ENCODE results near the gene ATP6V1C2.
A peak's percentile ranks its signal among the peaks of the same experiment; 100 is the strongest.
"Not testable (repeated sequence)": the region's sequence is repeated elsewhere in the genome, so short reads cannot be mapped to it uniquely, and the experiment has no call there.

Gene ATP6V1C2

DNA sequence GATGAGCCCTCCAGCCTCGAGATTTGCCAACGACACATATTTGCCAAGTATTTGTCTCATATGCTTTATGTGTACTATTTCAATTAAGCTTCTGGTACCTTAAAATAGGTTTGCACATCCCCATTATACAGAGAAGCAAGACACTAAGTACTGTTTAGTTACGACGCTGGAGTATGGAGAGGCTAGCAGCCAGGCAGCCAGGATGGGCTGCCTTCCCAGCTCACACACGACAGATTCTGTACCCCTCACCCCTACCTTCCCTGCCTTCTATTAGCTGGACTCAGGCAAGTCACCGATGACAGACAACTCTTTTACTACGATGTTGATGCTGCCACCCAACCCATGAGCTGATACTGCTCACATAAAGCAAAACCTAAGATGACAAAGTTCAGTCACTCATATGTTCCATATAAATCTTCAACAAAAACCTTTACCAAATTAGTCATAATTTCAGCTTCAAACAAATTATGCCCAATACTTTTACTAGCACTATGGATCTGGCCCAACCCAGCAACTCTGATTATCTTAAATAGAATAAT is 74.1 kb downstream of the ATP6V1C2 start:
- TF ChIP-seq, protein P1, sequence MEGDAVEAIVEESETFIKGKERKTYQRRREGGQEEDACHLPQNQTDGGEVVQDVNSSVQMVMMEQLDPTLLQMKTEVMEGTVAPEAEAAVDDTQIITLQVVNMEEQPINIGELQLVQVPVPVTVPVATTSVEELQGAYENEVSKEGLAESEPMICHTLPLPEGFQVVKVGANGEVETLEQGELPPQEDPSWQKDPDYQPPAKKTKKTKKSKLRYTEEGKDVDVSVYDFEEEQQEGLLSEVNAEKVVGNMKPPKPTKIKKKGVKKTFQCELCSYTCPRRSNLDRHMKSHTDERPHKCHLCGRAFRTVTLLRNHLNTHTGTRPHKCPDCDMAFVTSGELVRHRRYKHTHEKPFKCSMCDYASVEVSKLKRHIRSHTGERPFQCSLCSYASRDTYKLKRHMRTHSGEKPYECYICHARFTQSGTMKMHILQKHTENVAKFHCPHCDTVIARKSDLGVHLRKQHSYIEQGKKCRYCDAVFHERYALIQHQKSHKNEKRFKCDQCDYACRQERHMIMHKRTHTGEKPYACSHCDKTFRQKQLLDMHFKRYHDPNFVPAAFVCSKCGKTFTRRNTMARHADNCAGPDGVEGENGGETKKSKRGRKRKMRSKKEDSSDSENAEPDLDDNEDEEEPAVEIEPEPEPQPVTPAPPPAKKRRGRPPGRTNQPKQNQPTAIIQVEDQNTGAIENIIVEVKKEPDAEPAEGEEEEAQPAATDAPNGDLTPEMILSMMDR (conservative IDR thresholded peaks at IDR 0.05; ENCODE audit: low read depth, low read length), result no peak
- DNase-seq (ENCODE audit: low read depth), result no peak
- no peak overlapping the region for H3K4me3 ChIP-seq (ENCODE audit: low read depth, low read length)

DNA sequence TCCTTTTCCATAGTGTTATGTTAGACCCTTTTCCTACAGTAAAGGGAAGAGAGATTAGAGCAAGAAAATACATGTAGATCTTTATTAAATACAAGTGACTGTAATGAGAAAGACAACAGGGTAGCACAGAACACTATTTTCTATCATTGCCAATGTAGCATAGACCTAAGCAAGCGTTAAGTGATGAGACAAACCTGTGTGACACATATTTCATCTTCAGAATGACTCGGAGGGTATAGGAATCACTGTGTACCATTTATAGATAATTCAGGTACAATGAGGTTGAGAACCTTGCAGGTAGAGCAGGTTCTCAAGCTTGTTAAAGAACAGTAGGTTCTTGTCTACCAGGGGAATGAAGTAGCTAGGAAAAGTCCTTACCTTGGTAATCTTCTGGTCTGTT is 75.3 kb downstream of the ATP6V1C2 start:
- TF ChIP-seq, protein P1 (conservative IDR thresholded peaks at IDR 0.05; ENCODE audit: low read depth, low read length), result no peak
- no peak overlapping the region for H3K4me3 ChIP-seq (ENCODE audit: low read depth, low read length)
- no peak for DNase-seq (ENCODE audit: low read depth)

DNA sequence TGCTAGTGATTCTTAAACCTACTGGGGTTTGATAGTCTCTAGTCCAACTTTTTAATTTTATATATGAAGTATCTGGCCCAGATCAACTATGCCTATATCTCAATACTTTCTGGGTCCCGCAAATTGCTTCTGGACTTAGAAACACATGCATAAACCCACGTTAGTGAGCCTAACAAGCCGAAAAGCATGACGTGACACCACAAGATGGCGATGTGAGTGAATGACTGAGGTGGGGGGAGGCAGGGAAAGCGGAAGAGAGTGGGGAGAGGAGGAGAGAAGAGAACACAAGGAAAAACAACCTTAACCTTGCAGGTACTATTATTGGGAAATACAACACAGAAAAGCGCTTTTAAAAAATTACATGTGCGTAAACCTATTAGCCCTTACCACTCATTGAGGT is 77.4 kb downstream of the ATP6V1C2 start:
- DNase-seq (ENCODE audit: low read depth), result no peak
- H3K4me3 ChIP-seq (ENCODE audit: low read depth, low read length), result no peak overlapping the region
- TF ChIP-seq, protein P1 (conservative IDR thresholded peaks at IDR 0.05; ENCODE audit: low read depth, low read length), result peak; percentile 30

DNA sequence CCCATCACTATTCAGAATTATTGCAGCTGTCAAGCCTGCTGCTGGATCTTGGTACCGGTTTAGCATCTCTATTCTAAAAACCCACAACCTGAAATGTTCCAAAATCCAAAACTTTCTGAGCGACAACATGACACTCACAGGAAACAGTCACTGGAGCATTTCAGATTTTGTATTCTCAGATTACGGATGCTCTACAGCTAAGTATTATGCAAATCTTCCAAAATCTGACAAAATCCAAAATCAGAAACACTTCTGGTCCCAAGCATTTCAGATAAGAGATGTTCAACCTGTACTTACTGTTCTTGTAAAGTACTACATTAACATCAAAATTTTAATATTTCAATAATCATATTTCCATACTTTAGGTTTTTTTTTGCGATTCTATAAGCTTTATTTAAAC is 78.7 kb downstream of the ATP6V1C2 start:
- DNase-seq (ENCODE audit: low read depth), result no peak

DNA sequence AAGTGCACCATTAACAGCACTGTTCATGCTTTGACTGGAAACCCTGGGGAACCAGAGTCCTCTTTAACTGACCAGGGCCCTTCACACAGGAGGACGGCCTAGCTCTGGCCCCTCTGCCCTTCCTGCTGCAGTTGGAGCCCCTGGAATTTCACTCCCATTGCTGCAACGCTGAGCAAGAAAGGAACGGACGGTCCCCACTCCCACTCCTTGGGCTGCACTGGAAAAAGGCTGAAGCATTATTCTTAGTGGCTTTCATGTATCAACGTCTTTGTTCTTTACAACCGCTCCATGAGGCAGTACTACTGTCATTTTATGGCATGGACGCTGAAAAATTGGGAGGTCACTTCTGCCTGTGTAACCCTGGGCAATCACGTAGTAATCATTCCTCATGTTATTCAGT is 81.2 kb downstream of the ATP6V1C2 start:
- no peak for DNase-seq (ENCODE audit: low read depth)
- no peak overlapping the region for H3K4me3 ChIP-seq (ENCODE audit: low read depth, low read length)
- TF ChIP-seq, protein P1 (conservative IDR thresholded peaks at IDR 0.05; ENCODE audit: low read depth, low read length), result no peak

More for the DNA sequence above, 78.7 kb downstream of the ATP6V1C2 start:
- no peak overlapping the region for H3K4me3 ChIP-seq (ENCODE audit: low read depth, low read length)
- TF ChIP-seq, protein P1 (conservative IDR thresholded peaks at IDR 0.05; ENCODE audit: low read depth, low read length), result no peak

DNA sequence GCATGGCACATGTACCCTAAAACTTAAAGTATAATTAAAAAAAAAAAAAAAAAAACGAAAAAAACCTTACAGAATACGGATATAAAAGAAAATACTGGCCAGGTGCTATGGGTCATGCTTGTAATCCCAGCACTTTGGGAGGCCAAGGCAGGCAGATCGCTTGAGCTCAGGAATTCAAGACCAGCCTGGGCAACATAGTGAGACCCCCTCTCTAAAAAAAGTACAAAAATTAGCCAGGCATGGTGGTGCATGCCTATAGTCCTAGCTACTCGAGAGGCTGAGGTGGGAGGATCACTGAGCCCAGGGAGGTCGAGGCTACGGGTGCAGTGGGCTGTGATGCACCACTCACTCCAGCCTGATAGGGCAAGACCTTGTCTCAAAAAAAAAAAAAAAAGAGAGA is 84.6 kb downstream of the ATP6V1C2 start:
- H3K4me3 ChIP-seq (ENCODE audit: low read depth, low read length); DNase-seq (ENCODE audit: low read depth): not testable (repeated sequence)

DNA sequence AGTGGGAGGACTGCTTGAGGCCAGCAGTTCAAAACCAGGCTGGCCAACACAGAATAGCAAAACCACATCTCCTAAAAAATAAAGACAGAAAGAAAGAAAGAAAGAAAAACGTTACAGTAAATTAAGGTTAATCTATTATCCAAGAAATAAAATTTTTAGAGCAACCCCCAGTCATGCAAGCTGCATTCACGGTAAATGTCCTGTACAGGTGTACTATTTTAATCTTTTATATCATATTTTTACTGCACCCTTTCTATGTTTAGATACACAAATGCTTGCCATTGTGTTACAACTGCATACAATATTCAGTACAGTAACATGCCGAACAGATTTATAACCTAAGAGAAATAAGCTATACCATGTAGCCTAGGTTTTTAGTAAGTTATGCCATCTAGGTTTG is 85.1 kb downstream of the ATP6V1C2 start:
- no peak overlapping the region for H3K4me3 ChIP-seq (ENCODE audit: low read depth, low read length)
- TF ChIP-seq, protein P1 (conservative IDR thresholded peaks at IDR 0.05; ENCODE audit: low read depth, low read length), result no peak
- DNase-seq (ENCODE audit: low read depth), result no peak

Measured in choroid plexus epithelial cell (primary cell).